Measurements from ENCODE around the gene LMCD1.

DNA sequence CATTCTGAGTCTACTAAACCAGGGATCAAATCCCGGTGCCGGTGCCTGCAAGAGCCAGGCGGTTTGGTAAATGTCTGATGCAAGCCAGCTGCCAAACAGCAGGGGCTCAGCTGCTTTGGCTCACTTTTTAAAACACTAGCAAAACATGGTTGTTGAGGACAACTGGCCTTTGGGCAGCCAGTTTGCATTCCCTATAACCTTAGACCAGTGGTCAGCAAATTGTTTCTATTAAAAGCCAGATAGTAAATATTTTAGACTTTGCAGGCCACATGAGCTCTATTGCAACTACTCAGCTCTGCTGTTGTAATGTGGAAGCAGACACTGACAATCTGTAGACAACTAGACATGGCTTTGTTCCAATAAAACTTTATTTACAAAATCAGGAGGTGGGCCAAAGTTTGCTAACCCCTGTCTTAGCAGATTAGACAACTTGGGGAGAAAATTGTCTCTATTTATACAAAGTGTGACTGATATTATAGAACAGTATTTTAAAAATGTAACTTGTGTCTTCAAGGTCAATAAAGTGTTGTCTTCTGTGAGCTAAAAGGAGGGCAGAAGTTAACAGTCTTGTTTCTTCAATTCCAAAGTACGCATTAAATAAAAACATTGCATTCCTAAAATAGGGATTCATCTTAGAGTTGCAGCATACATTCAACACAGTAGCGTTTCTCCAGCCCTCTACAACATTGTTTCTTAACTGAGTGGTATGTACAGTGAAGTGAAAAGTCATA lies 75.4 kb downstream of the LMCD1 start:
- TF ChIP-seq, protein P1, sequence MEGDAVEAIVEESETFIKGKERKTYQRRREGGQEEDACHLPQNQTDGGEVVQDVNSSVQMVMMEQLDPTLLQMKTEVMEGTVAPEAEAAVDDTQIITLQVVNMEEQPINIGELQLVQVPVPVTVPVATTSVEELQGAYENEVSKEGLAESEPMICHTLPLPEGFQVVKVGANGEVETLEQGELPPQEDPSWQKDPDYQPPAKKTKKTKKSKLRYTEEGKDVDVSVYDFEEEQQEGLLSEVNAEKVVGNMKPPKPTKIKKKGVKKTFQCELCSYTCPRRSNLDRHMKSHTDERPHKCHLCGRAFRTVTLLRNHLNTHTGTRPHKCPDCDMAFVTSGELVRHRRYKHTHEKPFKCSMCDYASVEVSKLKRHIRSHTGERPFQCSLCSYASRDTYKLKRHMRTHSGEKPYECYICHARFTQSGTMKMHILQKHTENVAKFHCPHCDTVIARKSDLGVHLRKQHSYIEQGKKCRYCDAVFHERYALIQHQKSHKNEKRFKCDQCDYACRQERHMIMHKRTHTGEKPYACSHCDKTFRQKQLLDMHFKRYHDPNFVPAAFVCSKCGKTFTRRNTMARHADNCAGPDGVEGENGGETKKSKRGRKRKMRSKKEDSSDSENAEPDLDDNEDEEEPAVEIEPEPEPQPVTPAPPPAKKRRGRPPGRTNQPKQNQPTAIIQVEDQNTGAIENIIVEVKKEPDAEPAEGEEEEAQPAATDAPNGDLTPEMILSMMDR (IDR thresholded peaks at IDR 0.05; ENCODE audit: insufficient read depth, low read length, poor library complexity, severe bottlenecking), result no peak
- no peak for TF ChIP-seq EZH2phosphoT487 (conservative IDR thresholded peaks at IDR 0.05; ENCODE audit: low read length)
